ENCODE measurements around the gene KRTAP9-2.
"Not testable (repeated sequence)": the region's sequence is repeated elsewhere in the genome, so short reads cannot be mapped to it uniquely, and the experiment has no call there.

The KRTAP9-2 gene, protein sequence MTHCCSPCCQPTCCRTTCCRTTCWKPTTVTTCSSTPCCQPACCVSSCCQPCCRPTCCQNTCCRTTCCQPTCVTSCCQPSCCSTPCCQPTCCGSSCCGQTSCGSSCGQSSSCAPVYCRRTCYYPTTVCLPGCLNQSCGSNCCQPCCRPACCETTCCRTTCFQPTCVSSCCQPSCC

DNA sequence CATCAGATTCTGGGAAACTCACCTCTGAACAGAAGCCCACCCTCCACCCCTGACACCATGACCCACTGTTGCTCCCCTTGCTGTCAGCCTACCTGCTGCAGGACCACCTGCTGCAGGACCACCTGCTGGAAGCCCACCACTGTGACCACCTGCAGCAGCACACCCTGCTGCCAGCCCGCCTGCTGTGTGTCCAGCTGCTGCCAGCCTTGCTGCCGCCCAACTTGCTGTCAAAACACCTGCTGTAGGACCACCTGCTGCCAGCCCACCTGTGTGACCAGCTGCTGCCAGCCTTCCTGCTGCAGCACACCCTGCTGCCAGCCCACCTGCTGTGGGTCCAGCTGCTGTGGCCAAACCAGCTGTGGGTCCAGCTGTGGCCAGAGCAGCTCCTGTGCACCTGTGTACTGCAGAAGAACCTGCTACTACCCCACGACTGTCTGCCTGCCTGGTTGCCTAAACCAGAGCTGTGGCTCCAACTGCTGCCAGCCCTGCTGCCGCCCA lies at the start of gene KRTAP9-2:
TSS of gene KRTAP9-2 (plus strand) at position 51 of the 498 bp plus-strand sequence. CDS start at position 58, 7 bp downstream.
- not testable (repeated sequence) for H3K9me3 Mint-ChIP-seq, H3K27me3 Mint-ChIP-seq, H3K4me3 Mint-ChIP-seq

DNA sequence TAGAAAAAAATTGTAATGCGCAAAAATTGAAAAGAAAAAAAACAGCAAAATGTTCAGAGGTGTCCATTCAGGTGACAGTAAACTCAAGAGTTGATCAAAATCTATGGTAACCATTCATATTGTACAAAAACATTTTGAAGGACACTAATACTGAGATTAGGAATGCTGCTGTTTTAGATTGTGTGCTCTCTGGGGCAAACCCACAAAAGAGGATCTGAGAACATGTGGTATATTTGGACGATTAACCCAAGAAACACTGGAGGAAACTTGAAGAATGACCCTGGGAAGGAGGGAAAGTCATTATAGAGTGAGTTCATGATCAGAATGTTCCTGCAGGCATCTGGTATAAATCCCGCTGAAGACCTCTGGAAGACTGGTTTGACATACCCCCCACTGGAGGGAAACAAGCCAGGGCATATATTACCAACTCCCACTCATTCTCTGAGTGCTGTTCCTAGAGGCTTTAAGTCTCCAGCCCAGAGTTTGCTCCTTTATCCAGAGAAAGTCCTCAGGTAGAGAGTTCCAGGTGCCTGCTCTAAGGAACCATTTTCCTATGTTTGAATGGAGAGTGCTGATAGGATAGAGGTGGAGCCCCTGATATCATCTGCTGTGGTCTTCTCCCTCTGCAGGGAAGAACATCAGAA lies 49.6 kb upstream of the KRTAP9-2 start:
- H3K36me3 Mint-ChIP-seq, result no peaks in the 10 kb centered on the region
- no peaks in the 10 kb centered on the region for H3K27me3 Mint-ChIP-seq
- ATAC-seq (replicated peaks) (peak; percentile 95 to 96), DNase-seq (peak; percentile 19)
- peak overlapping the region; percentile 65 for H3K27ac Mint-ChIP-seq
- no peak overlapping the region for H3K4me3 Mint-ChIP-seq
- peaks cover 0 to 1% of the 10 kb centered on the region in 2 donors for H3K9me3 Mint-ChIP-seq
- H3K4me1 Mint-ChIP-seq, result peaks cover 39 to 51% of the 10 kb centered on the region in 2 donors

More for the DNA sequence above, at the start of gene KRTAP9-2:
- H3K4me1 Mint-ChIP-seq, result peaks cover 5 to 11% of the 10 kb centered on the region in 2 donors
- not testable (repeated sequence) for ATAC-seq (replicated peaks); DNase-seq; H3K27ac Mint-ChIP-seq; H3K36me3 Mint-ChIP-seq

GRCh38 chr17:41177727-41178271 lies 48.6 kb upstream of the KRTAP9-2 start, which contains the start of gene KRTAP4-2:
TSS of gene KRTAP4-2 (minus strand) at chr17:41178221. CDS start at chr17:41178164, 57 bp downstream.
- no peak for ATAC-seq (replicated peaks)
- H3K27me3 Mint-ChIP-seq, result no peaks in the 10 kb centered on the region
- DNase-seq, result no peak

DNA sequence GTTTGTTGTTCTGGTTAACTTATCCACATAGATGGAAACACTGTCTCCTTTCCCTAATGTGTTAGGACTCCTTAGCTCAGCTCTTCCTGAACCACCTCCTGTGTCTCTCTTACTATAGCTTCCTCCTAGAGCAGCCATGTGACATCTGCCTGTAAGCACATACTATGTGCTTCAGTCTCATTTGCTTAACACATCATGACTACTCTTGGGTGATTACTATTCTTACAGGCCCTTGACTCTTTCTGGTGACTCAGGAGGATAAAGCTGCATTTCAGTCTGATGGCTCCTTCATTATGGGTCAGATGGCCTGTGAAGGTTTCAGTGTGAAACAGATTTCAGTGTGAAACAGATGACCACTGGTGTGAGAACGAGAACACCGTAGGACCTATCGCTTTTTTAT lies 48.1 kb upstream of the KRTAP9-2 start:
- Mint-ChIP-seq H3K27me3 (no peaks in the 10 kb centered on the region), H3K36me3 (no peaks in the 10 kb centered on the region), H3K27ac (peak overlapping the region; percentile 25), H3K4me3 (no peak overlapping the region), H3K4me1 (peaks cover 33 to 42% of the 10 kb centered on the region in 2 donors), H3K9me3 (peaks cover 0 to 1% of the 10 kb centered on the region in 2 donors)
- ATAC-seq (replicated peaks), result peak; percentile 37 to 48
- no peak for DNase-seq

More at GRCh38 chr17:41177727-41178271, 48.6 kb upstream of the KRTAP9-2 start, which contains the start of gene KRTAP4-2:
- peak within 1 kb of the TSS; percentile 81 for H3K27ac Mint-ChIP-seq
- peaks cover 0 to 1% of the 10 kb centered on the region in 2 donors for H3K9me3 Mint-ChIP-seq
- peaks cover 34 to 43% of the 10 kb centered on the region in 2 donors for H3K4me1 Mint-ChIP-seq
- H3K36me3 Mint-ChIP-seq, result no peaks in the 10 kb centered on the region
- peak within 1 kb of the TSS in 1 of 2 donors; percentile 7 for H3K4me3 Mint-ChIP-seq

DNA sequence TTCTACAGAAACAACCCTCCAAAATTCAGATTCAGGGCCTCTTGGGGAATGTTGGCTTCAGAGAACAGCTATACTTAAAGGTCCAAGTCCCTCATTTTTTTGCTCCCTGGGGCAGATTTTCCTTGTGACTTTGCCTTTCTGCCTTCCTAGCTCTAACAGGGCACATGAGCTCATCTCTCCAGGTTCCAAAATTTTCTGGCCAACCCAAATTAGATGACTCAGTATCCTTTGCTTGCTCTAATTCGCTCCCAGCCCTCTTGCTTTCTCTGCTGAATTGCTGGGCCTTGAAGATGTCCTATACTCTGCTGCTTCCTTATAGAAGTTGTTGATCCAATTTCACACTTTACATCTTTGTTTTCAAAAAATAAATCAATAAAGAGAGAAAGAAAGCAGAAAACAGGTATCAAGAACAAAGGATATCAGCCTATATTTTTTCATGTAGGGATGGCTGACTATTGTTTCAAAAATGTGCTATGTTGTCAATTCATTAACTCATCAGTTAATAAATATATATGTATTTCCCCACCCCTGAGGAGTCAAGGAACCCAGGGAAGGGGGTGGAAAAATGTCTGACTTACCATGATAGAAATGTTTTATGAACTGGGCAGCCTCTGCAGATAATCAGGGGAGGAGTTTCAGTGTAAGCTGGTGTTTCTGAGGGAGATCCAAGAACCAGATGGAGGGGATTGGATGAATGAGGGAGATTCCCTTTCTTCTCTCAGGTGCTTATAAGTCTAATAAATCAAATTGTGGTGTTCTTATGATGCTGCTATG lies 47.4 kb upstream of the KRTAP9-2 start:
- no peak for ATAC-seq (replicated peaks)
- Mint-ChIP-seq H3K4me1 (peaks cover 31 to 42% of the 10 kb centered on the region in 2 donors), H3K4me3 (no peak overlapping the region), H3K9me3 (peaks cover 0 to 1% of the 10 kb centered on the region in 2 donors), H3K36me3 (no peaks in the 10 kb centered on the region), H3K27me3 (peaks cover 0 to under 1% of the 10 kb centered on the region in 2 donors), H3K27ac (no peak overlapping the region)
- DNase-seq, result no peak

GRCh38 chr17:41184480-41184961 lies 41.9 kb upstream of the KRTAP9-2 start, which contains the start of gene KRTAP4-1:
TSS of gene KRTAP4-1 (minus strand) at chr17:41184911. CDS start at chr17:41184854, 57 bp downstream.
- no peak within 1 kb of the TSS for H3K27ac Mint-ChIP-seq
- H3K27me3 Mint-ChIP-seq, result peaks cover 0 to 15% of the 10 kb centered on the region in 2 donors
- no peaks in the 10 kb centered on the region for H3K9me3 Mint-ChIP-seq
- no peak for DNase-seq
- no peaks in the 10 kb centered on the region for H3K36me3 Mint-ChIP-seq
- no peak within 1 kb of the TSS for H3K4me3 Mint-ChIP-seq
- no peaks in the 10 kb centered on the region for H3K4me1 Mint-ChIP-seq
- no peak for ATAC-seq (replicated peaks)

DNA sequence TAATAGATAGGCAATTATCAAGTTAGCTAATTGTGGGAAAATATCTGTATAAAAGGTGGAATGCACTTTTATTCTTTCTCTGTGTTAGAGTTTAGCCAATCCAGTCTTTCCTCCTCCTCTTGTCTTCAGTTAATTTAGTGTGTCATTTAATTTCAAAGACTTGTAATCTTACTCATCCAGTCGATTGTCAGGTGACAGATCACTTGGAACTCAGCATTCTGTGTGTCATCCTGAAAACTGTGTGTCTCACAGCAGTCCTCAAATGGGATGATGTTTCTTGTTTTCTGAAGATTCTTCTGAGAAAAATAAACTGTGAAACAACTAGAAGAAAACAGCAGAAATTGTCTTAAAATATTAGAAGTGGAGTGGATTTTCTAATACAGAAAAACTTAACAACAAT lies 41.4 kb upstream of the KRTAP9-2 start:
- DNase-seq, result no peak
- Mint-ChIP-seq H3K36me3 (no peaks in the 10 kb centered on the region), H3K27me3 (peaks cover 3 to 17% of the 10 kb centered on the region in 2 donors), H3K4me1 (no peaks in the 10 kb centered on the region), H3K9me3 (no peaks in the 10 kb centered on the region), H3K27ac (no peak overlapping the region), H3K4me3 (no peak overlapping the region)
- no peak for ATAC-seq (replicated peaks)

GRCh38 chr17:41186872-41187271 lies 39.6 kb upstream of the KRTAP9-2 start:
- ATAC-seq (replicated peaks), result no peak
- Mint-ChIP-seq H3K27me3 (peaks cover 15 to 35% of the 10 kb centered on the region in 2 donors), H3K27ac (no peak overlapping the region), H3K36me3 (no peaks in the 10 kb centered on the region), H3K4me1 (no peaks in the 10 kb centered on the region), H3K4me3 (no peak overlapping the region), H3K9me3 (no peaks in the 10 kb centered on the region)
- DNase-seq, result no peak

DNA sequence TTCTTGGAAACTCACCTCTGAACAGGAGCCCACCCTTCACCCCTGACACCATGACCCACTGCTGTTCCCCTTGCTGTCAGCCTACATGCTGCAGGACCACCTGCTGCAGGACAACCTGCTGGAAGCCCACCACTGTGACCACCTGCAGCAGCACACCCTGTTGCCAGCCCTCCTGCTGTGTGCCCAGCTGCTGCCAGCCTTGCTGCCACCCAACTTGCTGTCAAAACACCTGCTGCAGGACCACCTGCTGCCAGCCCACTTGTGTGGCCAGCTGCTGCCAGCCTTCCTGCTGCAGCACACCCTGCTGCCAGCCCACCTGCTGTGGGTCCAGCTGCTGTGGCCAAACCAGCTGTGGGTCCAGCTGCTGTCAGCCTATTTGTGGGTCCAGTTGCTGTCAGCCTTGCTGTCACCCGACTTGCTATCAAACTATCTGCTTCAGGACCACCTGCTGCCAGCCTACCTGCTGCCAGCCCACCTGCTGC lies 36.6 kb upstream of the KRTAP9-2 start, which contains the start of gene KRTAP9-1:
TSS of gene KRTAP9-1 (plus strand) at position 51 of the 482 bp plus-strand sequence. CDS start at position 51, 0 bp downstream.
- H3K4me1 Mint-ChIP-seq; H3K9me3 Mint-ChIP-seq; H3K4me3 Mint-ChIP-seq; H3K27ac Mint-ChIP-seq; DNase-seq; ATAC-seq (replicated peaks); H3K36me3 Mint-ChIP-seq: not testable (repeated sequence)
- H3K27me3 Mint-ChIP-seq, result peaks cover 15 to 34% of the 10 kb centered on the region in 2 donors

GRCh38 chr17:41190328-41190727 lies 36.1 kb upstream of the KRTAP9-2 start:
- no peak overlapping the region for H3K27ac Mint-ChIP-seq
- H3K27me3 Mint-ChIP-seq, result peaks cover 15 to 34% of the 10 kb centered on the region in 2 donors
- ATAC-seq (replicated peaks) (no peak), DNase-seq (no peak)
- H3K36me3 Mint-ChIP-seq, result no peaks in the 10 kb centered on the region
- H3K4me3 Mint-ChIP-seq, result no peak overlapping the region
- peaks cover 0 to 3% of the 10 kb centered on the region in 2 donors for H3K9me3 Mint-ChIP-seq
- H3K4me1 Mint-ChIP-seq, result no peaks in the 10 kb centered on the region

GRCh38 chr17:41196068-41196467 lies 30.4 kb upstream of the KRTAP9-2 start:
- H3K4me1 Mint-ChIP-seq, result peaks cover 0 to 2% of the 10 kb centered on the region in 2 donors
- H3K27me3 Mint-ChIP-seq, result peaks cover 3 to 18% of the 10 kb centered on the region in 2 donors
- no peak for DNase-seq
- no peak overlapping the region for H3K4me3 Mint-ChIP-seq
- no peak for ATAC-seq (replicated peaks)
- no peaks in the 10 kb centered on the region for H3K36me3 Mint-ChIP-seq
- H3K9me3 Mint-ChIP-seq, result peaks cover 0 to 7% of the 10 kb centered on the region in 2 donors
- H3K27ac Mint-ChIP-seq, result no peak overlapping the region

DNA sequence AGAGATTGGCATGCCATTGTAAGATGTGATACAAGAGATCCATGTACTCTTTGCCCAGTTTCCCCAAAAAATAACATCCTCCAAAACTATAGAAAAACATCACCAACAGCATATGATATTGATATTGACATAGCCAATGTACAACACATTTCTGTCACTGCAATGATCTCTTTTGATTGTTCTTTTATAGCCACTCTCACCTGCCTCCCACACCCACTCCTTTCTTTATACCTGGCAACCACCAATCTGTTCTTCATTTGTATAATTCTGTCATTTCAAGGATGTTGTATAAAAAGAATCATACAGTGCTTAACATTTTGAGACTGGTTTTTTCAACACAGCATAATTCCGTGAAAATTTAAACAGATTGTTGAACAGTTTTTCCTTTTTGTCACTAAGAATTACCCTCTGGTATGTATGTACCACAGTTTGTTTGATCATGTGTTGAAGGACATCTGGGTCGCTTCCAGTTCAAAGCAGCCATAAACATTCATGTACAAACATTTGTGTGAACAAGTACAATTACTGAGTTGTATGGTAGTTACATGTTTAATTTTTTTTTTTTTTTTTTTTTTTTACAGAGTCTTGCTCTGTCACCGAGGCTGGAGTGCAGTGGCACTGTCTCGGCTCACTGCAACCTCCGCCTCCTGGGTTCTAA lies 26.9 kb upstream of the KRTAP9-2 start:
- no peak for ATAC-seq (replicated peaks)

GRCh38 chr17:41211845-41212466 lies 14.5 kb upstream of the KRTAP9-2 start:
- H3K4me1 Mint-ChIP-seq, result peaks cover 8 to 19% of the 10 kb centered on the region in 2 donors
- peaks cover 0 to 1% of the 10 kb centered on the region in 2 donors for H3K9me3 Mint-ChIP-seq
- H3K4me3 Mint-ChIP-seq, result no peak overlapping the region
- DNase-seq, result no peak
- H3K36me3 Mint-ChIP-seq, result no peaks in the 10 kb centered on the region
- peak; percentile 45 to 79 for ATAC-seq (replicated peaks)
- no peak overlapping the region for H3K27ac Mint-ChIP-seq
- H3K27me3 Mint-ChIP-seq, result peaks cover 27 to 29% of the 10 kb centered on the region in 2 donors

More for the DNA sequence above, 26.9 kb upstream of the KRTAP9-2 start:
- peaks cover 0 to 4% of the 10 kb centered on the region in 2 donors for H3K9me3 Mint-ChIP-seq
- no peak overlapping the region for H3K4me3 Mint-ChIP-seq
- peaks cover 0 to 2% of the 10 kb centered on the region in 2 donors for H3K4me1 Mint-ChIP-seq
- DNase-seq, result no peak
- peaks cover 0 to 6% of the 10 kb centered on the region in 2 donors for H3K27me3 Mint-ChIP-seq
- no peaks in the 10 kb centered on the region for H3K36me3 Mint-ChIP-seq
- no peak overlapping the region for H3K27ac Mint-ChIP-seq

Measured in stimulated activated naive B cell treated with anti-CD40 and anti-IgM and Interleukin-4, amounts not matched to agents 10 μg/mL and 1 μg/mL and 100 μg/mL, for 72 hours (primary cell).